Ovary (tissue), 9 donors: ENCODE data around the gene MUC2. TPM values are rescaled to one million over a fixed set of nuclear protein-coding genes. Genes with fewer than 3 reads are reported as not detected.

Experiments
- DNase-seq, 5 donors: peaks; one replicate each; pipeline ENCODE4 v3.0.0-alpha.2; 2019 to 2020
- H3K27ac ChIP-seq, 2 donors: fragments of 200-600 bp; one replicate each; pipeline versions ENCODE4 v1.5.1 to v1.8.0; 2019 to 2022
- H3K27me3 ChIP-seq: fragments of 200-600 bp; one replicate; pipeline ENCODE4 v1.8.0; 2022
- H3K36me3 ChIP-seq: fragments of 200-600 bp; sonication (generic); one replicate; pipeline ENCODE4 v1.5.1; 2019
- H3K4me1 ChIP-seq: one replicate; pipeline ENCODE4 v1.8.1; 2013; ENCODE audit warnings: mild to moderate bottlenecking, moderate library complexity; ENCODE audit not compliant: insufficient read depth
- H3K4me3 ChIP-seq: fragments of 200-600 bp; sonication (generic); one replicate; pipeline ENCODE4 v1.5.1; 2017
- H3K9me3 ChIP-seq, 2 donors: fragments of 200-600 bp in 1 of 2; sonication (generic) in 1 of 2; one replicate each; pipeline versions ENCODE4 v1.5.1 to v1.8.1; 2013 to 2019; ENCODE audit warnings: mild to moderate bottlenecking in 1 of 2, moderate library complexity in 1 of 2
- CTCF ChIP-seq, 3 donors: fragments of 450-650 bp in 2 of 3; fragments of 200-600 bp in 1 of 3; IDR thresholded peaks; one replicate each; pipeline versions ENCODE4 v1.5.1 to v1.8.0; 2016 to 2022; ENCODE audit warnings: antibody characterized with exemption in 3 of 3, mild to moderate bottlenecking in 1 of 3
- EP300 ChIP-seq: sonication (generic); formaldehyde crosslinking; IDR thresholded peaks from one replicate; pipeline ENCODE4 v1.6.1; 2017; ENCODE audit warnings: antibody characterized with exemption
- POLR2A ChIP-seq: fragments of 450-650 bp; IDR thresholded peaks from one replicate; pipeline ENCODE4 v1.6.1; 2017; ENCODE audit warnings: antibody characterized with exemption, mild to moderate bottlenecking, moderate library complexity
- WGBS, 3 donors: extraction: QIAGEN DNeasy Blood & Tissue Kit in 1 of 3; methylation state at CpG; one replicate each; pipeline versions ENCODE4 v1.1.5 to v1.1.7; 2013 to 2017; 5-methylcytosine and 5-hydroxymethylcytosine counted together
- intact Hi-C, 4 donors: fragments of 100-400 bp; cut with DNase I; formaldehyde crosslinking; loops; one replicate each; pipeline versions ENCODE4 v1.11.0 to v1.15.1; 2022 to 2023
- polyA plus RNA-seq, 2 donors: library from polyadenylated mRNA; stranded (reverse); fragments of 200-250 nt in 1 of 2; fragments of 350-450 nt in 1 of 2; fragmentation: Illumina TruSeq in 1 of 2; extraction: RNeasy Lipid Tissue Mini Kit (QIAGEN cat#74804) in 1 of 2; gene quantifications; one replicate each; pipeline ENCODE4 v1.2.3, GENCODE V29; 2013 to 2014
- total RNA-seq, 7 donors: library from RNA; depleted of rRNA in 2 of 7; stranded (reverse); fragments of >200 nt in 2 of 7; fragmentation: NEBNext Ultra II Directional in 3 of 7; extraction: Animal tissue kit (Norgen Biotek cat#: 25700) in 3 of 7; gene quantifications; one replicate each; pipeline versions ENCODE4 v1.1.0 to v1.2.4, GENCODE V29; 2016 to 2023
- donor health status: DM: no; HTN: no; CAD: no; lungs with moderate emphysema.
- donor health status: DM: no; HTN: no; CAD: no.
- donor health status: Bipolar disorder and iron deficiency.
- donor health status: DM: yes; HTN: yes; CAD: no.
- donor health status: DM: no; HTN: no; CAD: no.
- donor health status: DM: yes; HTN: yes; CAD: no.

The MUC2 gene
- total and polyA plus RNA-seq, 9 donors: 0.02 to 3.3 (median 0.10) TPM; not detected in 4

GRCh38 chr11:1078191-1078601, 3.5 kb downstream of the MUC2 start:
- no peak for TF ChIP-seq CTCF (IDR thresholded peaks at IDR 0.05)
- TF ChIP-seq POLR2A: no peak
- TF ChIP-seq EP300: no peak
- WGBS, 3 donors: 78 to 96% (median 82%) methylated on average over 15 to 39 of the region's 39 CpGs

GRCh38 chr11:1081601-1082311, 7.1 kb downstream of the MUC2 start:
- TF ChIP-seq CTCF (IDR thresholded peaks at IDR 0.05): no peak
- no peak for TF ChIP-seq POLR2A
- no peak for TF ChIP-seq EP300
- intact Hi-C loops: no loop called here
- Histone ChIP-seq H3K27ac (no peak overlapping the region), H3K9me3 (no peaks in the 10 kb centered on the region), H3K27me3 (no peaks in the 10 kb centered on the region), H3K4me1 (no peaks in the 10 kb centered on the region), H3K4me3 (no peak overlapping the region), H3K36me3 (no peaks in the 10 kb centered on the region)
- DNase-seq: peak in 3 of 5 donors; percentile 4 to 10 (median 9)
- WGBS, 3 donors: 73 to 76% (median 76%) methylated on average over 26 to 33 of the region's 33 CpGs

More at GRCh38 chr11:1078191-1078601, 3.5 kb downstream of the MUC2 start:
- no peaks in the 10 kb centered on the region for H3K9me3 ChIP-seq
- no peak overlapping the region for H3K4me3 ChIP-seq
- H3K4me1 ChIP-seq: no peaks in the 10 kb centered on the region
- no peaks in the 10 kb centered on the region for H3K27me3 ChIP-seq
- DNase-seq: peak in 2 of 5 donors; percentile 9 to 10
- H3K36me3 ChIP-seq: no peaks in the 10 kb centered on the region
- H3K27ac ChIP-seq: no peak overlapping the region
- intact Hi-C loops: no loop called here

- H3K27me3 ChIP-seq: no peaks in the 10 kb centered on the region
- peak in 3 of 5 donors; percentile 4 to 23 (median 10) for DNase-seq
Observed at GRCh38 chr11:1082346-1082727, 7.7 kb downstream of the MUC2 start.

More at GRCh38 chr11:1082346-1082727, 7.7 kb downstream of the MUC2 start:
- no peak for TF ChIP-seq EP300
- TF ChIP-seq CTCF (IDR thresholded peaks at IDR 0.05): no peak
- TF ChIP-seq POLR2A: no peak
- intact Hi-C loops: no loop called here
- Histone ChIP-seq H3K36me3 (no peaks in the 10 kb centered on the region), H3K4me1 (no peaks in the 10 kb centered on the region), H3K9me3 (no peaks in the 10 kb centered on the region), H3K4me3 (no peak overlapping the region), H3K27ac (no peak overlapping the region)
- WGBS, 3 donors: 80 to 85% (median 83%) methylated on average over 12 to 14 of the region's 14 CpGs
